ENCODE data around the gene SLC43A1.

The SLC43A1 gene

GRCh38 chr11:57479021-57479663 is 36.4 kb downstream of the SLC43A1 start:
- no peak for FAIRE-seq

DNA sequence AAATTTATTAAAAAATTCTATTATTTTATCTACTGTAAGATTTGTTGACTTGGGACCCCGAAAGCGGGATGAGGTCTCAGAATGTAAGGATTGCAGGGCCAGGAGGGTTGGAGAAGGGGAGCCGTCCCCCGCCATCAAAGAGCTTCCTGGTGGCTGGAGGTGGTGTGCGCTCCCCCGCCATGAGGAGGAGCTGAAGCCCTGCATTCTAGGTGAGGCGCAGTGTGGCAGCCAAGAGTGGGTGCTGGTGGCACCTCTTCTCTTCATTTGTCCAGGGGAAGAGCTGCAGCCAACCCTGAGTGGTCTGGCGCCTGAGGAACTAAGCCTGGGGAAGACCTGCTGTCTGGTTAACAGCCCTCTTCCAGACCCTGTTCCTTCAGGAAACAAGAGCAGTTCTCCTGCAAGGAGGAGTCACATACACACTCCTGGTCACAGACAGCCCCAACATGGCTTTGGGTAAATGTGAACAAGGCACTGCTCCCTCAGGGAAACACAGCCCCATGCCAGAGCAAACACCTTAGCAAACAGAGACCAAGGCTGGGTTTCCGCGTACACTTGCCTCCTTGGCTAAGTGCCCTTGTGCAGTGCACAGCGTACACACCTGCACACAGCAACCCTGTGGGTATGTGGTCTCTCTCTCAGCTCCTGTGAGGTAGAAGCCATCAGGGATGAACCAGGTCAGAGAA is 37.9 kb downstream of the SLC43A1 start:
- FAIRE-seq = no peak

- no peak for FAIRE-seq
These were observed 38.6 kb downstream of the SLC43A1 start for GRCh38 chr11:57476757-57477506.

DNA sequence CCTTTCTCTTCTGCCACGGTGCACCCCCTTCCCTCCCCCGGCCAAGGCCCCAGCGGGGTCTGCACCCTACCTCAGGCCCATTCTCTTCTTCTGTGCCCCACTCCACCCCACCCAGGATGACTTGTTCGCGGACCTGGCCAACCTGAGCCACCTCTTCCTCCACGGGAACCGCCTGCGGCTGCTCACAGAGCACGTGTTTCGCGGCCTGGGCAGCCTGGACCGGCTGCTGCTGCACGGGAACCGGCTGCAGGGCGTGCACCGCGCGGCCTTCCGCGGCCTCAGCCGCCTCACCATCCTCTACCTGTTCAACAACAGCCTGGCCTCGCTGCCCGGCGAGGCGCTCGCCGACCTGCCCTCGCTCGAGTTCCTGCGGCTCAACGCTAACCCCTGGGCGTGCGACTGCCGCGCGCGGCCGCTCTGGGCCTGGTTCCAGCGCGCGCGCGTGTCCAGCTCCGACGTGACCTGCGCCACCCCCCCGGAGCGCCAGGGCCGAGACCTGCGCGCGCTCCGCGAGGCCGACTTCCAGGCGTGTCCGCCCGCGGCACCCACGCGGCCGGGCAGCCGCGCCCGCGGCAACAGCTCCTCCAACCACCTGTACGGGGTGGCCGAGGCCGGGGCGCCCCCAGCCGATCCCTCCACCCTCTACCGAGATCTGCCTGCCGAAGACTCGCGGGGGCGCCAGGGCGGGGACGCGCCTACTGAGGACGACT is 39.3 kb downstream of the SLC43A1 start:
- FAIRE-seq = no peak

DNA sequence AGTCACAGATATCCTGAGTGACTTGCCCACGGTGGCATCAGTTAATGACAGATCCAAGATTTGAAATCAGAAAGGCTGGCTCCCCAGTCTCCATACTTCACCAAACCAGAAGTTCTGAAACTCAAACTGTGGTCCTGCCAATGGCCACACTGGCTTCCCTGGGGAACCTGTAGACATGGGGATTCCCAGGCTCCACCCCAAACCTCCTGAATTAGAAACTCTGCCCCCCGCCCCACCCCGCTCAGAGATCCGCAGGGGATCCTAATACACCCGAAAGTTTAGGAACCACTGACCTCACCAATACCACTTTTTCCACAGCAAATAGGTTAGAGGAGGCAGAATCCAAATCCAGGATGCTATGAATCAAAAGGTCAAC is 39.8 kb downstream of the SLC43A1 start:
- FAIRE-seq = no peak

DNA sequence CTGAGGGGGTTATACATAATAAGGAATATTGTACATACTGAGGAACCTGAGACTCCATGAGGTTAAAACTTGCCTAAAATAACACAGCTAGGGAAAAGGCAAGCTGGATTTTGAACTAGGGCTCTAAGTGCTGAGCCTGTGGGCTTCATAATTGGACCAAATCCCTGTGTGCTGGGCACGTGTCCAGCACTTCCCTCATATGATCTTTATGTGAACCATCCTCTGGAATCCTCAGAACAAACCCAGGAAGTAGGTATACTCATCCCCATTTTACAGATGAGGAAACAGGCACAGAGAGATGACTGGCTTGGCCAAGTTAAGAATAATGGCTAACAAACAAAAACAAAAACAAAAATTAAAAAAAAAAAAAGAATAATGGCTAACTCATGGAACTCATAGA is 40.3 kb downstream of the SLC43A1 start:
- no peak for FAIRE-seq

- FAIRE-seq = no peak
These were observed 40.7 kb downstream of the SLC43A1 start for GRCh38 chr11:57474803-57475115.

GRCh38 chr11:57474017-57474802 is 41.3 kb downstream of the SLC43A1 start:
- no peak for FAIRE-seq

DNA sequence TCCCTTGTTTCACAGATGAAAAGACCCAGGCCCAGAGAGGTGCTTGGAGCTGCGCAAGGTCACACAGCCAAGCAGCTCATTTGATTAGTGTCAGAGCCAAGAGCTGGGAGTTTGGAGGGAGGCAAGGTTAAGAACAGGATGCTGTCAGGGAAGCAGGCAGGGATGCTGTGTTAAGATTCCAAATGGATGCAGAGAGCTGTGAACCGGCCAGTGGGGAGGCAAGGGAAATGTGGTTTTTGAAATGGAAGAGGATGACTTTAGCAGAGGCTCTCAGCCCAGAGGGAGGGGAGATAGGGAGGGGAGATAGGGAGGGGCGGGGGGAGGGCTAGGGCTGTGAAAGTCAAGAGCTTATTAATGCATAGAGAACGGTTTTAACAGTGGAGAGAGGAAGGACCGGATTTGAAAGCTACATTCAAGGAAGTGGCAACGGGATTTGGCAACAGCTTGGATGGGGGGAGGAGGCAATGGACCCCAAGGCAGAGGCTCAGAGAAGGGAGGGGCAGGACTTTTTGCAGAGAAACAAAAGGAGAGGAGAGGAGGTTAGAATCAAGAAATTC is 42.1 kb downstream of the SLC43A1 start:
- no peak for FAIRE-seq

- no peak for FAIRE-seq
These were observed 44.0 kb downstream of the SLC43A1 start for GRCh38 chr11:57471496-57471895.

- FAIRE-seq = no peak
These were observed 46.2 kb downstream of the SLC43A1 start for GRCh38 chr11:57469268-57469667.

- FAIRE-seq = no peak
These were observed 47.2 kb downstream of the SLC43A1 start for GRCh38 chr11:57468276-57468675.

GRCh38 chr11:57467508-57468157 is 47.9 kb downstream of the SLC43A1 start:
- no peak for FAIRE-seq

DNA sequence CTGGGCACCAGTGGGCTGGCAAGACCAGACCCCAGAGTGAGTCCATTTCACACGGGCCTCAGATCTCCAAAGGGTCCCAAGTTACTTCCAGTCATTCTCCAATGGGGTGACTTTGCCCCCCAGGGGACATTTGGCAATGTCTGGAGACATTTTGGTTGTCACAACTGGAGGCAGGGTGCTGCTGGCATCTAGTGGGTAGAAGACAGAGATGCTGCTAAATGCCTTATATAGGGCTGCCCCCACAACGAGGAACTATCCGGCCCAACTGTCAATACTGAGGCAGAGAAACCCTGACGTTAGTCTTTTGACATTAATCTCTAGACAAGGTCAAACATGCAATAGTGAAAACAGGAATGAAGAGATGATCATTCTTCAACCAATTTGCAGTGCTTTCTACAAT is 48.8 kb downstream of the SLC43A1 start:
- no peak for FAIRE-seq

- FAIRE-seq = no peak
These were observed 50.8 kb downstream of the SLC43A1 start for GRCh38 chr11:57464539-57465181.

GRCh38 chr11:57463671-57464538 is 51.6 kb downstream of the SLC43A1 start:
- no peak for FAIRE-seq

DNA sequence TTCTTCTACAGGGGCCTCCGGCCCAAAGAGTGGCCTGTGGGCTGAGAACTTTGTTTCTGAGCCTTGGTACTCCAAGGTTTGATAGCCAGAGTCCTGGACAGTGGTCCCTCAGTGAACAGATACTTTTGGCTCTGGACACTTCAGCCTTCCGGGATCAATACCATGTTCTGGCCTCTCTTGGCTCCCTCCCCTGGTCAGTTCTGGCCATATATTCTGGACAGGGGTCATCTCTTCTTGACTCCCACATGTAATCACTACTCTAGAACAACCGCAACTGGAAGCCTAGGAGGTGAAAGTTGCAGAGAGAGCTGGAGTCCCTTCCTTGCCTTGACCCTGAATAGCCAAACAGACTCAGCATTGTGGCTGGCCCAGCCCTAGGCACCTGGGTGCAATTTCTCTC is 52.9 kb downstream of the SLC43A1 start:
- no peak for FAIRE-seq

DNA sequence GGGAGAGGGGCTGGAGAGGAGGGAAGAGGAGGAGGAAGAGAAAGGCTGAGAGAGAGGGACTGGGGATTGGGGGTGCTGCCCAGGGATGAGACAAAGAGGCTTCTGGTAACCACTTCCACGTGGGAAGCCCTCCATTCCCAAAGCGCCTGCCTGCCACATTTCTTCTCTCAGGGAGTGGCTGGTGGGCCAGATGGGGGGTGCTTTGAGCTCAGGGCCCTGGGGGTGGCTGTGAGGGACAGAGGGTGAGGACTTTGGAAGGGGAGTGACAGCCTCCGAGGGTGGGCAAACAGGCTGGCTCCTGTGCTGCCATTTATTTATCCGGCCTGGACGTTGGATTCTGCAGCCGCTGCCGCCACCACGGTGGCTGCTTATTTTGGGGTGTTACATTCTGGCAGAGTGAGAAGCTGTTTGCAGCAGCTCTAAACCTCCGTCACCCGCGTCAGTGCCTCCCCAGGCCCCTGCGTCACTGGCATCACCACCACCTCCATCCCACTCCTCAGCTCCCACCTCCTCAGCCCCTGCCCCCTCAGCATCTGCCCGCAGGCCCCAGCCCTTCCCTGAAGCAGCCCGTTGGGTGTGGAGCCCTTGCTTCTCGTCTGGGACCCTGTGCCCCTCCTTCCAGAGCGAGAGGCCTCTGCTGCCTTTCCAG is 53.5 kb downstream of the SLC43A1 start:
- no peak for FAIRE-seq
